GM23338 (cell line): ENCODE data around the gene CNIH3. TPM values are rescaled to one million over a fixed set of nuclear protein-coding genes. Genes with fewer than 3 reads are reported as not detected.

Source experiments
- ATAC-seq: fragments of 200-7000 bp; cut with Tn5 transposase; 3 replicates; pipeline ENCODE4 v1.9.1; 2020
- DNase-seq: peaks from one replicate; pipeline ENCODE4 v3.0.0-alpha.2; 2015; ENCODE audit warnings: low spot score
- H2AFZ ChIP-seq: fragments of 200-600 bp; sonication (generic); 2 replicates; pipeline ENCODE4 v1.8.0; 2016; ENCODE audit warnings: antibody characterized with exemption, mild to moderate bottlenecking, moderate library complexity
- H3F3A ChIP-seq: fragments of 200-600 bp; sonication (generic); replicated peaks from 2 replicates; pipeline ENCODE4 v1.8.0; 2017; ENCODE audit warnings: antibody characterized with exemption, mixed run types, low read depth
- H3K27ac ChIP-seq: fragments of 200-600 bp; sonication (generic); 2 replicates; pipeline ENCODE4 v1.6.1; 2016; ENCODE audit warnings: low read depth
- H3K27me3 ChIP-seq: fragments of 200-600 bp; sonication (generic); 2 replicates; pipeline ENCODE4 v1.8.0; 2016; ENCODE audit warnings: mild to moderate bottlenecking, mixed run types, moderate library complexity; ENCODE audit not compliant: insufficient read depth
- H3K36me3 ChIP-seq: fragments of 200-600 bp; sonication (generic); 2 replicates; pipeline ENCODE4 v1.8.0; 2016; ENCODE audit warnings: mild to moderate bottlenecking; ENCODE audit not compliant: insufficient read depth
- H3K4me1 ChIP-seq: fragments of 200-600 bp; sonication (generic); 2 replicates; pipeline ENCODE4 v1.8.0; 2016; ENCODE audit warnings: mild to moderate bottlenecking, moderate library complexity; ENCODE audit not compliant: insufficient read depth
- H3K4me2 ChIP-seq: fragments of 200-600 bp; sonication (generic); 2 replicates; pipeline ENCODE4 v1.7.1; 2017; ENCODE audit warnings: mixed run types
- H3K4me3 ChIP-seq: fragments of 200-600 bp; sonication (generic); 2 replicates; pipeline ENCODE4 v1.6.1; 2016; ENCODE audit warnings: mixed run types
- H3K79me2 ChIP-seq: fragments of 200-600 bp; sonication (generic); replicated peaks from 2 replicates; pipeline ENCODE4 v1.8.0; 2017; ENCODE audit warnings: mild to moderate bottlenecking; ENCODE audit not compliant: insufficient read depth
- H3K9me2 ChIP-seq: fragments of 200-600 bp; sonication (generic); 2 replicates; pipeline ENCODE4 v1.8.0; 2017; ENCODE audit not compliant: insufficient read depth
- H4K20me1 ChIP-seq: fragments of 200-600 bp; sonication (generic); replicated peaks from 2 replicates; pipeline ENCODE4 v1.8.0; 2017; ENCODE audit warnings: mild to moderate bottlenecking; ENCODE audit not compliant: insufficient read depth
- H3K27ac Mint-ChIP-seq: 2 replicates; pipeline ENCODE4 v1.8.0; 2020; ENCODE audit warnings: inconsistent platforms, mild to moderate bottlenecking, moderate library complexity, mixed read lengths
- H3K27me3 Mint-ChIP-seq: 3 replicates; pipeline ENCODE4 v1.8.0; 2022; ENCODE audit warnings: low read depth, mild to moderate bottlenecking, moderate library complexity, mixed read lengths, inconsistent platforms; ENCODE audit not compliant: insufficient read depth, poor library complexity
- H3K36me3 Mint-ChIP-seq: 3 replicates; pipeline ENCODE4 v1.8.0; 2021; ENCODE audit warnings: low read depth, mild to moderate bottlenecking, inconsistent platforms, moderate library complexity, mixed read lengths
- H3K4me1 Mint-ChIP-seq: 3 replicates; pipeline ENCODE4 v1.8.0; 2020; ENCODE audit warnings: mild to moderate bottlenecking, inconsistent platforms, mixed read lengths
- H3K4me3 Mint-ChIP-seq: 3 replicates; pipeline ENCODE4 v1.8.0; 2021; ENCODE audit warnings: moderate library complexity, mild to moderate bottlenecking, inconsistent platforms, mixed read lengths
- H3K9me3 Mint-ChIP-seq: 3 replicates; pipeline ENCODE4 v1.8.0; 2020; ENCODE audit warnings: moderate library complexity, mild to moderate bottlenecking, inconsistent platforms, mixed read lengths
- CREB1 ChIP-seq: fragments of 250-450 bp; sonication (Bioruptor Pico); IDR thresholded peaks from 2 replicates; pipeline ENCODE4 v1.5.0; 2020; ENCODE audit warnings: low read depth, mild to moderate bottlenecking, moderate library complexity
- ETS1 ChIP-seq: IDR thresholded peaks from 2 replicates; pipeline ENCODE4 v1.6.1; 2016; ENCODE audit warnings: antibody characterized with exemption
- EZH2 ChIP-seq: fragments of 200-600 bp; sonication (generic); IDR thresholded peaks from one replicate; pipeline ENCODE4 v1.8.0; 2017; ENCODE audit warnings: antibody characterized with exemption, mild to moderate bottlenecking, low read depth; ENCODE audit not compliant: unreplicated experiment
- JUNB ChIP-seq: IDR thresholded peaks from one replicate; pipeline ENCODE4 v1.6.1; 2016; ENCODE audit warnings: antibody characterized with exemption; ENCODE audit not compliant: unreplicated experiment
- POLR2AphosphoS5 ChIP-seq: IDR thresholded peaks from 2 replicates; pipeline ENCODE4 v1.6.1; 2016; ENCODE audit warnings: antibody characterized with exemption, low read depth
- REST ChIP-seq: IDR thresholded peaks from one replicate; pipeline ENCODE4 v1.6.1; 2018; ENCODE audit warnings: antibody characterized with exemption; ENCODE audit not compliant: unreplicated experiment
- STAT1 ChIP-seq: IDR thresholded peaks from one replicate; pipeline ENCODE4 v1.6.1; 2016; ENCODE audit warnings: antibody characterized with exemption; ENCODE audit not compliant: unreplicated experiment
- ZNF462 ChIP-seq: fragments of 250-450 bp; sonication (Bioruptor Pico); IDR thresholded peaks from 2 replicates; pipeline ENCODE4 v1.5.0; 2020; ENCODE audit warnings: mild to moderate bottlenecking, moderate library complexity
- polyA plus RNA-seq: library from polyadenylated mRNA; unstranded; fragments of >200 nt; fragmentation: Nextera tagmentation; extraction: Ambion mirVana; gene quantifications from 2 replicates; pipeline ENCODE4 v1.2.1, GENCODE V29; 2016
- total RNA-seq: library from RNA; depleted of rRNA; stranded (reverse); fragments of >200 nt; shearing (Covaris generic); gene quantifications from 2 replicates; pipeline ENCODE4 v1.2.3, GENCODE V29; 2014

CNIH3 gene
- total and polyA plus RNA-seq, 2 experiments from 2014 or later, result 3.6 to 5.1 TPM

GRCh38 chr1:224747578-224747977, 131.5 kb downstream of the CNIH3 start:
- Histone ChIP-seq H3K4me1 (no peaks in the 10 kb centered on the region), H2AFZ (no peak overlapping the region), H4K20me1 (no peaks in the 10 kb centered on the region), H3K79me2 (no peaks in the 10 kb centered on the region), H3F3A (no peaks in the 10 kb centered on the region), H3K4me3 (no peak overlapping the region), H3K27me3 (no peaks in the 10 kb centered on the region), H3K27ac (no peak overlapping the region), H3K36me3 (no peaks in the 10 kb centered on the region), H3K4me2 (no peak overlapping the region), H3K9me2 (peaks cover 3% of the 10 kb centered on the region; the same call in 1 of the 2 replicates)
- H3K9me3 Mint-ChIP-seq, result no peaks in the 10 kb centered on the region
- peaks cover 4% of the 10 kb centered on the region for H3K27me3 Mint-ChIP-seq
- H3K36me3 Mint-ChIP-seq, result no peaks in the 10 kb centered on the region
- no peak overlapping the region for H3K4me3 Mint-ChIP-seq
- peaks cover 2% of the 10 kb centered on the region; the same call in 1 of the 3 replicates for H3K4me1 Mint-ChIP-seq
- TF ChIP-seq ZNF462 (CRISPR knock-in tag) (no peak), JUNB (no peak), ETS1 (no peak), POLR2AphosphoS5 (no peak), STAT1 (no peak)
- no peak for ATAC-seq
- no peak for DNase-seq
- no peak overlapping the region for H3K27ac Mint-ChIP-seq

GRCh38 chr1:224749916-224750315, 133.8 kb downstream of the CNIH3 start:
- no peaks in the 10 kb centered on the region for H3K36me3 Mint-ChIP-seq
- H3K27ac ChIP-seq, result no peak overlapping the region
- peaks cover 14% of the 10 kb centered on the region for H3K9me2 ChIP-seq
- H3K4me1 ChIP-seq, result peaks cover 8% of the 10 kb centered on the region
- peaks cover 5% of the 10 kb centered on the region; the same call in 2 of the 3 replicates for H3K4me1 Mint-ChIP-seq
- H3K27me3 Mint-ChIP-seq, result no peaks in the 10 kb centered on the region
- no peak overlapping the region for H2AFZ ChIP-seq
- no peaks in the 10 kb centered on the region for H3K79me2 ChIP-seq
- no peaks in the 10 kb centered on the region for H3F3A ChIP-seq
- ATAC-seq (no peak), DNase-seq (no peak)
- H3K36me3 ChIP-seq, result no peaks in the 10 kb centered on the region
- H3K4me3 Mint-ChIP-seq, result no peak overlapping the region
- H3K9me3 Mint-ChIP-seq, result no peaks in the 10 kb centered on the region
- H3K4me2 ChIP-seq, result no peak overlapping the region
- no peak overlapping the region for H3K27ac Mint-ChIP-seq
- H4K20me1 ChIP-seq, result no peaks in the 10 kb centered on the region
- no peaks in the 10 kb centered on the region for H3K27me3 ChIP-seq
- H3K4me3 ChIP-seq, result no peak overlapping the region
- TF ChIP-seq POLR2AphosphoS5 (no peak), REST (no peak), ETS1 (no peak), JUNB (no peak), EZH2 (no peak), CREB1 (CRISPR knock-in tag) (no peak)
